Measurements from ENCODE around the gene CDK14. TPM values are rescaled to one million over a fixed set of nuclear protein-coding genes. Genes with fewer than 3 reads are reported as not detected.

CDK14 gene
- polyA plus RNA-seq, 3 donors, result 1.7 to 2.5 (median 2.1) TPM

GRCh38 chr7:90574820-90575187 lies 21.3 kb upstream of the CDK14 start:
- H3K79me2 ChIP-seq (ENCODE audit: insufficient read depth, low read length), result no peaks in the 10 kb centered on the region
- no peaks in the 10 kb centered on the region for H3K9me3 ChIP-seq (replicated peaks in 1 of 2; ENCODE audit: control insufficient read depth in 1 of 2, insufficient read depth in 1 of 2, low read length in 2 of 2)
- H3K4me1 ChIP-seq (ENCODE audit: control insufficient read depth in 1 of 2, insufficient read depth in 2 of 2, low read length in 2 of 2), result peaks cover 10 to 12% of the 10 kb centered on the region in 2 donors
- no peak overlapping the region for H3K9ac ChIP-seq (ENCODE audit: insufficient read depth, low read length, poor library complexity, severe bottlenecking)
- Mint-ChIP-seq H3K27me3 (ENCODE audit: low read depth in 3 of 3) (peaks cover 0 to 2% (median 1%) of the 10 kb centered on the region in 3 donors), H3K36me3 (no peaks in the 10 kb centered on the region), H3K27ac (no peak overlapping the region), H3K9me3 (no peaks in the 10 kb centered on the region), H3K4me3 (no peak overlapping the region), H3K4me1 (peaks cover 10% of the 10 kb centered on the region)
- DNase-seq, result no peak
- no peaks in the 10 kb centered on the region for H4K20me1 ChIP-seq (ENCODE audit: insufficient read depth, low read length)
- H3K36me3 ChIP-seq (replicated peaks in 1 of 2; ENCODE audit: control insufficient read depth in 1 of 2, insufficient read depth in 2 of 2, low read length in 2 of 2), result no peaks in the 10 kb centered on the region
- no peak overlapping the region for H3K4me2 ChIP-seq (replicated peaks; ENCODE audit: extremely low read depth, low read length, poor library complexity, severe bottlenecking)
- no CpG with 5 or more reads among the region's 1 CpG for WGBS (ENCODE audit: insufficient coverage)
- H2AFZ ChIP-seq (ENCODE audit: insufficient read depth, low read depth, low read length, poor library complexity, severe bottlenecking), result no peak overlapping the region
- H3K4me3 ChIP-seq (replicated peaks in 1 of 3; ENCODE audit: low read depth in 2 of 3, low read length in 3 of 3), result no peak overlapping the region
- no peaks in the 10 kb centered on the region for H3K27me3 ChIP-seq (ENCODE audit: control insufficient read depth in 2 of 2, insufficient read depth in 2 of 2, low read length in 2 of 2)
- H3K27ac ChIP-seq (ENCODE audit: low read depth in 1 of 2, low read length in 2 of 2), result no peak overlapping the region
- intact Hi-C loops (cut with micrococcal nuclease), result no loop called here
- TF ChIP-seq CTCF (IDR thresholded peaks at IDR 0.05), result no peak

GRCh38 chr7:90579181-90579688 lies 16.9 kb upstream of the CDK14 start:
- peaks cover 0 to 7% (median 2%) of the 10 kb centered on the region in 7 donors for H3K9me3 Mint-ChIP-seq
- WGBS (ENCODE audit: insufficient coverage), result no CpG with 5 or more reads among the region's 4 CpGs
- Histone ChIP-seq H4K20me1 (ENCODE audit: insufficient read depth, low read length) (no peaks in the 10 kb centered on the region), H3K9ac (ENCODE audit: insufficient read depth, low read length, poor library complexity, severe bottlenecking) (no peak overlapping the region), H3K9me3 (replicated peaks in 1 of 2; ENCODE audit: control insufficient read depth in 1 of 2, insufficient read depth in 1 of 2, low read length in 2 of 2) (no peaks in the 10 kb centered on the region), H3K36me3 (replicated peaks in 1 of 2; ENCODE audit: control insufficient read depth in 1 of 2, insufficient read depth in 2 of 2, low read length in 2 of 2) (no peaks in the 10 kb centered on the region), H3K4me2 (replicated peaks; ENCODE audit: extremely low read depth, low read length, poor library complexity, severe bottlenecking) (peak overlapping the region; percentile 38), H3K79me2 (ENCODE audit: insufficient read depth, low read length) (no peaks in the 10 kb centered on the region), H2AFZ (ENCODE audit: insufficient read depth, low read depth, low read length, poor library complexity, severe bottlenecking) (no peak overlapping the region), H3K4me3 (replicated peaks in 1 of 3; ENCODE audit: low read depth in 2 of 3, low read length in 3 of 3) (peak overlapping the region in 1 of 3 experiments; percentile 19), H3K27ac (ENCODE audit: low read depth in 1 of 2, low read length in 2 of 2) (peak overlapping the region; percentile 11 to 29), H3K4me1 (ENCODE audit: control insufficient read depth in 1 of 2, insufficient read depth in 2 of 2, low read length in 2 of 2) (peaks cover 34 to 40% of the 10 kb centered on the region in 2 donors), H3K27me3 (ENCODE audit: control insufficient read depth in 2 of 2, insufficient read depth in 2 of 2, low read length in 2 of 2) (no peaks in the 10 kb centered on the region)
- no peak overlapping the region for H3K4me3 Mint-ChIP-seq
- peaks cover 0 to 2% of the 10 kb centered on the region in 2 donors for H3K36me3 Mint-ChIP-seq
- DNase-seq, result peak; percentile 46 to 74 (median 56)
- no peaks in the 10 kb centered on the region for H3K27me3 Mint-ChIP-seq (ENCODE audit: low read depth in 3 of 3)
- peaks cover 37% of the 10 kb centered on the region for H3K4me1 Mint-ChIP-seq
- intact Hi-C loops (cut with micrococcal nuclease), result no loop called here
- TF ChIP-seq CTCF (IDR thresholded peaks at IDR 0.05), result peak; percentile 27
- H3K27ac Mint-ChIP-seq, result peak overlapping the region in 5 of 7 donors; percentile 68 to 85 (median 83)
